Bronchial smooth muscle cell (primary cell): ENCODE results near the gene BAG2. TPM values are rescaled to one million over a fixed set of nuclear protein-coding genes. Genes with fewer than 3 reads are reported as not detected.

Experiments
- total RNA-seq: library from RNA; depleted of rRNA; stranded (reverse); fragments of >200 nt; gene quantifications from 2 replicates; pipeline ENCODE4 v1.2.1, GENCODE V29; 2014

The BAG2 gene
- total RNA-seq, result 7.4 and 12.3 TPM in 2 replicates

GRCh38 chr6:57172136-57173055 lies at the start of gene BAG2:
BAG2 (plus strand) TSS chr6:57172326; CDS start chr6:57172698, 372 bp downstream.

GRCh38 chr6:57221936-57222742 lies 50.0 kb downstream of the BAG2 start, which contains the start of gene RAB23:
RAB23 (minus strand) TSS chr6:57222307; CDS start chr6:57210380, 11,927 bp downstream.

Other genes with a start within 250 kb of the BAG2 start
- gene BEND6, start 217.2 kb upstream of the BAG2 start, total RNA-seq, result 9.6 and 13.1 TPM in 2 replicates
- gene KIAA1586, start 125.6 kb upstream of the BAG2 start, total RNA-seq, result 11.4 and 16.5 TPM in 2 replicates
- 54.1 and 55.0 TPM in 2 replicates for gene ZNF451, start 82.1 kb upstream of the BAG2 start, total RNA-seq
- 24.7 and 31.6 TPM in 2 replicates for gene RAB23, start 50.0 kb downstream of the BAG2 start, total RNA-seq
- 16.1 and 28.4 TPM in 2 replicates for gene PRIM2, start 145.3 kb downstream of the BAG2 start, total RNA-seq